WERI-Rb-1 (cell line): Measurements from ENCODE around the gene ZNF273.
"Not testable (repeated sequence)": the region's sequence is repeated elsewhere in the genome, so short reads cannot be mapped to it uniquely, and the experiment has no call there.

Experiments
- DNase-seq: peaks from one replicate; pipeline ENCODE4 v3.0.0-alpha.2; 2020
- H3K27ac ChIP-seq: fragments of 250-450 bp; sonication (Bioruptor Pico); 2 replicates; pipeline ENCODE4 v1.5.1; 2020; ENCODE audit warnings: mild to moderate bottlenecking, moderate library complexity
- H3K27me3 ChIP-seq: fragments of 250-450 bp; sonication (Bioruptor Pico); 2 replicates; pipeline ENCODE4 v1.5.1; 2021; ENCODE audit warnings: mild to moderate bottlenecking, low read depth, moderate library complexity; ENCODE audit not compliant: insufficient read depth, severe bottlenecking
- H3K36me3 ChIP-seq: fragments of 250-450 bp; sonication (Bioruptor Pico); 2 replicates; pipeline ENCODE4 v1.5.1; 2020; ENCODE audit warnings: mild to moderate bottlenecking, moderate library complexity
- H3K4me3 ChIP-seq: 2 replicates; pipeline ENCODE4 v1.5.1; 2011; ENCODE audit warnings: low read depth, mild to moderate bottlenecking, control low read depth, low read length
- H3K9me3 ChIP-seq: fragments of 250-450 bp; sonication (Bioruptor Pico); 2 replicates; pipeline ENCODE4 v1.5.1; 2021; ENCODE audit warnings: mild to moderate bottlenecking, moderate library complexity; ENCODE audit not compliant: severe bottlenecking
- CTCF ChIP-seq: IDR thresholded peaks from 2 replicates; pipeline ENCODE4 v1.5.1; 2011; ENCODE audit warnings: low read depth, mild to moderate bottlenecking, control low read depth, inconsistent platforms, low read length

ZNF273 gene

DNA sequence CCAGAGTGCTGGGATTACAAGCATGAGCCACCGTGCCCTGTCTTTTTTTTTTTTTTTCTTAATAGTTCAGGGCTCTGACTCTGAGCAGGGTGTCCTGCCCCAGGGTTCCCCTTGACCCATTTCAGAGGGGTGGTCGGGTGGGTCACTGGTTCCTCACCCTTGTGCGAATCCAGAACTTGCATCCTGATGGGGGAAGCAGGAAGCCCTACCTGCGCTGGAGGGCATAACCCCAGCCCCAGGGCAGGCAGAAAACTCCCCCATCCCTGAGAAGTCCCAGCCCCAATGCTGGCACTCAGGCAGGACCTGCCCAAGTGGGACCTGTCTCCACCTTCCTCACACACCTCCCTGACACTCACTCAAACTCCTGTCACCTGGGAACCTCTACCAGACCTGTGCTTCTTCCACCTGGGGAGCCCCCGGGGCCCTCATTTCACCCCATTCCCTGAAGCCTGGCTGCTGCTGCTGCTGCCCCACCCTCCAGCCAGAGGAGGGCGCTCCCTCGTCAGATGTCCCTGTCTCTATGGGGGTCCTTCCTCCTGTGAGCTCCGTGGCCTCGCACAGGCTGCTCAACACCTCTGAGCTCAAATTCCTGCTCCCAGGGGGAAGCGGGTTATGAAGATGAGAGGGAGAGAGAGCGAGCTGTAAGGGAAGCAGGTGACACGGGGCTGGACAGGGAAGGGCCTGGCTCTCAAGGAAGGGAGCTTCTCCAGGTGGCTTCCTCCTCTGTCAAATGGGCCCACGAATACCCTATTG is 15.1 kb upstream of the ZNF273 start:
- H3K36me3 ChIP-seq = no peaks in the 10 kb centered on the region
- peaks cover 9% of the 10 kb centered on the region for H3K9me3 ChIP-seq
- no peaks in the 10 kb centered on the region for H3K27me3 ChIP-seq
- DNase-seq = peak; percentile 17
- peak; percentile 56 for TF ChIP-seq CTCF
- H3K27ac ChIP-seq = no peak overlapping the region
- H3K4me3 ChIP-seq = no peak overlapping the region

DNA sequence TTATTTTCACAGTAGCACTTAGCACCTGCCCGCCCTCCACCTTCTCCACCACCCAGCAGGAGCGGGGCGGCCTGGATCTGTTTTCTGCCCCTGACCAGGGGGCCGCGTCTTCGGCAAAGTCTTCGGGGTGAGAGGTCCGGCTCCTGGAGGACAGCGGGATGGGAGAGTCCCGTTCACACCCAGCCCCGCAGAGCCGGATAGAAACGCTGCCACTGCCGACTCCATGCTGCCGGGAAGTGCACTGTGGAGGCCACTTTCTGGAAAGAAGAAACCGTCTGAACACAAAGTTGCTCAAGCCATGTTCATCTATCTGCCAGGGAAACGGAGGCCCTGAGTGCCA is 14.5 kb upstream of the ZNF273 start:
- no peaks in the 10 kb centered on the region for H3K36me3 ChIP-seq
- H3K27me3 ChIP-seq = no peaks in the 10 kb centered on the region
- no peak for DNase-seq
- no peak overlapping the region for H3K4me3 ChIP-seq
- no peak for TF ChIP-seq CTCF
- peaks cover 5% of the 10 kb centered on the region for H3K9me3 ChIP-seq
- H3K27ac ChIP-seq = no peak overlapping the region

- H3K27ac ChIP-seq = no peak overlapping the region
- H3K27me3 ChIP-seq = no peaks in the 10 kb centered on the region
- H3K4me3 ChIP-seq = no peak overlapping the region
- DNase-seq = no peak
- TF ChIP-seq CTCF = no peak
- H3K36me3 ChIP-seq = no peaks in the 10 kb centered on the region
- H3K9me3 ChIP-seq = no peaks in the 10 kb centered on the region
Measured at GRCh38 chr7:64888901-64889685, 14.0 kb upstream of the ZNF273 start.

DNA sequence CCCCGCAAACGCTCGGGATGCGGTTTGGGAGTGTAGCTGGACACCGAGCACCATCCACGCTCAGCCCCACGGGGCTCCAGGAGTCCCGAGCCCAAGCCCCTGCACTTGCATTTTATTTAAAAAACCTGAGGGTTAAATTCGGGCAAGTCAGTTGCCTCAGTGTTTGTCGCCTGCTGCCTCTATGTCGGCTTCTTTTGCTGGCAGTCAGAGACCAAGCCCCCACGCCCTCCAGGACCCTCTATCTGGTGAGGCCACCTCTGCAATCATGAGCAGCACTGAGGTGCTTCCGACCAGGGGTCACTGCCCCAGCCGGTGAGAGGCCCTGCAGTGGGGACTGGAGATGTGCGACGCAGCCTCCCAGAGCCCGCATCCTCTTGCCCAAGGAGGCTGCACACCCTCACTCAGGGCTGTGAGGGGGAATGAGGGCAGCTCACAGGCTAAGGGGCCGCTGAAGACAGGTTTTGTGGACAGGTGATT is 13.3 kb upstream of the ZNF273 start:
- H3K4me3 ChIP-seq = no peak overlapping the region
- no peak for DNase-seq
- no peak for TF ChIP-seq CTCF
- H3K27me3 ChIP-seq = no peaks in the 10 kb centered on the region
- H3K36me3 ChIP-seq = no peaks in the 10 kb centered on the region
- no peaks in the 10 kb centered on the region for H3K9me3 ChIP-seq
- no peak overlapping the region for H3K27ac ChIP-seq

GRCh38 chr7:64890273-64890672 is 12.8 kb upstream of the ZNF273 start:
- H3K9me3 ChIP-seq, H3K27ac ChIP-seq, DNase-seq, H3K27me3 ChIP-seq, H3K36me3 ChIP-seq, H3K4me3 ChIP-seq: not testable (repeated sequence)

GRCh38 chr7:64890761-64891362 is 12.2 kb upstream of the ZNF273 start:
- TF ChIP-seq CTCF = no peak
- no peak overlapping the region for H3K27ac ChIP-seq
- H3K9me3 ChIP-seq = no peaks in the 10 kb centered on the region
- no peak overlapping the region for H3K4me3 ChIP-seq
- no peak for DNase-seq
- no peaks in the 10 kb centered on the region for H3K27me3 ChIP-seq
- no peaks in the 10 kb centered on the region for H3K36me3 ChIP-seq

DNA sequence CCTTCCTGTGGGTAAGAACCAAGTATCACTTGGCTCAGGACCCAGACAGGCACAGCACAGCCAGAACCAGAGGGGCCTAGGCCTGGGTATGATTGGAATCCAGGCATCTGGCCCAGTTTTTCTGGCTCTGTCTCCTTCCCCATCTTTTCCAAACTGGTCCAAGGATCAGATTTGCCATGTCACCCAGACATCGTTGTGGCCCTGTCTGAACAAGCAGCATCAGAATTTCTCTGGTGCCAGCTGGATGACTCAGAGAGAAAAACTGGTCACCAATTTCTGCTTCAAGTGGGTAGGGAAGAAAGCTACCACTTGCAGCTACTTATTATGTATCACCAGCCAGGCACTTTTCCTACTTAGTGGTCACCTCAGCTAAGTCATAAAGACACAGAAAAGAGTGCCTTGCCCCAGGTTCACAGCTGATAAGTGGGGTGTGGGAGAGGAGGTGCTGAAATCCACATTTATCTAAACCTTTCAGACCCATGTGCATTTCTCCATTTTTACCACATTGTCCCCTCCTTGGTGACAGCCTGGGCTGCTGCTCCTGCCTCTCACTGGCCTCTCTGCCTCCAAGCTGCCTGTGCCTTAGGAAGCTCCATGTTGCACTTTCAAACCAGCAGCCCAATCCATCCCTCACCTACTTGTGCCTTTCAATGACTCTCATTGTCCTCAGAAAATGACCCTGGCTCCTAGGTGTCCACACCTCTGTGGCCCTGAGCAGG is 11.6 kb upstream of the ZNF273 start:
- DNase-seq, H3K27me3 ChIP-seq, H3K27ac ChIP-seq, H3K9me3 ChIP-seq, H3K36me3 ChIP-seq, H3K4me3 ChIP-seq: not testable (repeated sequence)
